IPS-18c (cell line): ENCODE measurements around the gene MMD.

Experiments
- H3K4me3 ChIP-seq: 2 replicates; pipeline ENCODE4 v1.7.0; 2013; ENCODE audit warnings: low read depth, mild to moderate bottlenecking, low read length, moderate library complexity; ENCODE audit not compliant: insufficient read depth
- H3K9me3 ChIP-seq: one replicate; pipeline ENCODE4 v1.6.1; 2013; ENCODE audit warnings: mild to moderate bottlenecking, low read length, moderate library complexity; ENCODE audit not compliant: control insufficient read depth, insufficient read depth

MMD gene

GRCh38 chr17:55386796-55387332 lies 34.8 kb downstream of the MMD start:
- no peak overlapping the region for H3K4me3 ChIP-seq
- no peaks in the 10 kb centered on the region for H3K9me3 ChIP-seq

GRCh38 chr17:55384643-55385232 lies 36.9 kb downstream of the MMD start:
- no peaks in the 10 kb centered on the region for H3K9me3 ChIP-seq
- no peak overlapping the region for H3K4me3 ChIP-seq

- H3K9me3 ChIP-seq = no peaks in the 10 kb centered on the region
- no peak overlapping the region for H3K4me3 ChIP-seq
Measured at GRCh38 chr17:55383771-55384642, 37.6 kb downstream of the MMD start.

- H3K4me3 ChIP-seq = no peak overlapping the region
- no peaks in the 10 kb centered on the region for H3K9me3 ChIP-seq
Measured at GRCh38 chr17:55381017-55381770, 40.4 kb downstream of the MMD start.

- no peak overlapping the region for H3K4me3 ChIP-seq
- H3K9me3 ChIP-seq = no peaks in the 10 kb centered on the region
Measured at GRCh38 chr17:55377671-55378275, 43.9 kb downstream of the MMD start.

- Histone ChIP-seq H3K4me3 (no peak overlapping the region), H3K9me3 (peaks cover 3% of the 10 kb centered on the region)
Measured at GRCh38 chr17:55368706-55369105, 52.9 kb downstream of the MMD start.

GRCh38 chr17:55366020-55366481 lies 55.6 kb downstream of the MMD start:
- Histone ChIP-seq H3K4me3 (no peak overlapping the region), H3K9me3 (no peaks in the 10 kb centered on the region)

GRCh38 chr17:55363033-55363432 lies 58.6 kb downstream of the MMD start:
- no peaks in the 10 kb centered on the region for H3K9me3 ChIP-seq
- H3K4me3 ChIP-seq = no peak overlapping the region

GRCh38 chr17:55360971-55361370 lies 60.7 kb downstream of the MMD start:
- Histone ChIP-seq H3K9me3 (no peaks in the 10 kb centered on the region), H3K4me3 (no peak overlapping the region)

GRCh38 chr17:55356434-55357328 lies 65.0 kb downstream of the MMD start:
- Histone ChIP-seq H3K4me3 (no peak overlapping the region), H3K9me3 (no peaks in the 10 kb centered on the region)

- Histone ChIP-seq H3K9me3 (no peaks in the 10 kb centered on the region), H3K4me3 (no peak overlapping the region)
Measured at GRCh38 chr17:55354941-55355340, 66.7 kb downstream of the MMD start.

GRCh38 chr17:55354010-55354409 lies 67.6 kb downstream of the MMD start:
- Histone ChIP-seq H3K4me3 (no peak overlapping the region), H3K9me3 (no peaks in the 10 kb centered on the region)

- no peak overlapping the region for H3K4me3 ChIP-seq
- H3K9me3 ChIP-seq = no peaks in the 10 kb centered on the region
Measured at GRCh38 chr17:55351226-55351625, 70.4 kb downstream of the MMD start.

- Histone ChIP-seq H3K9me3 (no peaks in the 10 kb centered on the region), H3K4me3 (no peak overlapping the region)
Measured at GRCh38 chr17:55350825-55351205, 70.8 kb downstream of the MMD start.

GRCh38 chr17:55348749-55349354 lies 72.8 kb downstream of the MMD start:
- H3K9me3 ChIP-seq = no peaks in the 10 kb centered on the region
- H3K4me3 ChIP-seq = no peak overlapping the region

- Histone ChIP-seq H3K9me3 (no peaks in the 10 kb centered on the region), H3K4me3 (no peak overlapping the region)
Measured at GRCh38 chr17:55347341-55347740, 74.3 kb downstream of the MMD start.
